Measurements from ENCODE around the gene LONP1. TPM values are rescaled to one million over a fixed set of nuclear protein-coding genes. Genes with fewer than 3 reads are reported as not detected.

LONP1 gene
- total and polyA plus RNA-seq, 2 of the 8 experiments (the other 6 are each of a cell fraction or from before 2014, with no cell fraction given) = 98.1 to 117 TPM

DNA sequence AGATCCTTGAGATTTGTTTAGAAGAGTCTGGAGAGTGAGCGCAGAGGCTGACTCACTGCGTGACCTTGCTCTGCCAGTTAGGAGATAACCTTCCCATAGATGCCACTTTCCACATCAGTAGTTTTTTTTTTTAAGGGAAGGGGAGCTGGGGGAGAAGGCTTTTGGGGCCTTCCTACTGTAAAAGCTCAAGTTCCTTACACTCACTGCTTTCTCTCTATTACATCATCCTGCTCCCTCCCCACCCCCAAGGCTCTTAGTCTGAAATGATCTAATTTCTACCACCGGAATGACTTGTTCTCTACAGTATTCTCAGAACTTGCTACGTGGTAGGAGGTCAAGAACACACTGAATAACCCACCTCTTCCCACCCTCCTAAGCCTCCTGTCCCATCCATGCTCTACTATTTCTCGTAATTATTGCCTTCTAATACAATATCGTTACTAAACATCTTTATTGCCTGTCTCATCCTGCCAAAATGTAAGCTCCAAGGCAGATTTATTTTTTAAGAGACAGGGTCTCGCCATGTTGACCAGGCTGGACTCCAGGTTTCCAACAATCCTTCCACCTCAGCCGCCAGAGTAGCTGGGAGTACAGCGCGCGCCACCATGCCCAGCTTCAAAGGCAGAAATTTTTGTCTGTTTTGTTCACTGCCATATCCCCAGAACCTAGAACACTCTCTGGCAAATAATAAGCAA lies 1.2 kb downstream of the LONP1 start (continued):
- TF ChIP-seq RNF2 (IDR thresholded peaks at IDR 0.05; ENCODE audit: borderline replicate concordance, low read depth, low read length, missing control alignments, poor library complexity, severe bottlenecking) (no peak), POU5F1 (IDR thresholded peaks at IDR 0.05; ENCODE audit: low read depth, low read length) (no peak), TEAD4 (IDR thresholded peaks at IDR 0.05; ENCODE audit: low read depth, low read length) (no peak), GABPA (IDR thresholded peaks at IDR 0.05; ENCODE audit: borderline replicate concordance, insufficient read depth, low read length) (no peak), EP300 (IDR thresholded peaks at IDR 0.05; ENCODE audit: borderline replicate concordance in 1 of 2, low read depth in 2 of 2, low read length in 2 of 2) (no peak)
- TF ChIP-seq, protein P1, sequence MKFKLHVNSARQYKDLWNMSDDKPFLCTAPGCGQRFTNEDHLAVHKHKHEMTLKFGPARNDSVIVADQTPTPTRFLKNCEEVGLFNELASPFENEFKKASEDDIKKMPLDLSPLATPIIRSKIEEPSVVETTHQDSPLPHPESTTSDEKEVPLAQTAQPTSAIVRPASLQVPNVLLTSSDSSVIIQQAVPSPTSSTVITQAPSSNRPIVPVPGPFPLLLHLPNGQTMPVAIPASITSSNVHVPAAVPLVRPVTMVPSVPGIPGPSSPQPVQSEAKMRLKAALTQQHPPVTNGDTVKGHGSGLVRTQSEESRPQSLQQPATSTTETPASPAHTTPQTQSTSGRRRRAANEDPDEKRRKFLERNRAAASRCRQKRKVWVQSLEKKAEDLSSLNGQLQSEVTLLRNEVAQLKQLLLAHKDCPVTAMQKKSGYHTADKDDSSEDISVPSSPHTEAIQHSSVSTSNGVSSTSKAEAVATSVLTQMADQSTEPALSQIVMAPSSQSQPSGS (IDR thresholded peaks at IDR 0.05; ENCODE audit: low read length) = no peak

Measured in H1 (cell line).